Inflammatory macrophage treated with lipopolysaccharide for 4 hours (primary cell): ENCODE results near the gene LNX1.

ENCODE experiments used
- DNase-seq: peaks from one replicate; pipeline ENCODE4 v3.0.0-alpha.2; 2020

Gene LNX1

GRCh38 chr4:53531585-53532224, 59.6 kb downstream of the LNX1 start:
- DNase-seq: no peak

DNA sequence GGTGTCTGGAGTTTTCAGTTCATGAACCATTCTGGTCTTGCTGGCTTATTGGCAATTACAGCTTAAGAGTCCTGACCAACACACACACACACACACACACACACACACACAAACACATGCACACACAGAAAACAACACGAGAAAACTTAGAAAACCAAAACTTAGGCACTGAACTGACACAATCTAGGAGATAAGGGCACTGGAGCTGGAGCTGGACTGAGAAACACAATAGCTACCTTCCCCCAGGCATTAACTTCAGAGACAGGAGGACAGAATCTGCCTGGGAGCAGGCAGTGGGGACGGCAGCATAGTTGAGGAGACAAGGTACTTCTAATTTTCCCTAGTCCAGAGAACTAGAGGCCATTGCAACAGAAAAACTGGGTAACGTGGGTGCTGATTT, 62.3 kb downstream of the LNX1 start:
- no peak for DNase-seq

GRCh38 chr4:53527930-53528329, 63.4 kb downstream of the LNX1 start:
- no peak for DNase-seq

- no peak for DNase-seq
Measured at GRCh38 chr4:53527326-53527725, 64.0 kb downstream of the LNX1 start.

- no peak for DNase-seq
Measured at GRCh38 chr4:53522334-53522733, 69.0 kb downstream of the LNX1 start.

- DNase-seq: no peak
Measured at GRCh38 chr4:53520116-53520515, 71.2 kb downstream of the LNX1 start.

DNA sequence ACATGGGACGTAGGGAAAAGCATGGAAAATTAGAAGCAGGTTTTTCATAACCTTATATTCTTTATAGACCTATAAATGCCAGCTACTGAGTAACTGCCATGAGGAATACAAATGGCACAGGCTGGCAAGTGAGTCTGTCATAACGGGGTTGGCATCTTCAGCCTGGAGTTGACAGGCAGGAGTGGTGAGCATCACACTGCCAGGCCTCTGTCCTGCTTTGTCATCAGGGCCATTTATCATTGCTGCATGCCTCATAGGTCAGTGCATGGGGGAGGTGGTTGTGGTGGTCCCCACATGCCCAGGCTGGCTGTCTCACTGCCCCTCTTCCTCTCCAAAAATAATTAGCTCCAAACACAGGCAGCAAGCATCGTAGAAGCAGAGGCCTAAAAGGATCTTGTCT, 72.5 kb downstream of the LNX1 start:
- DNase-seq: no peak

DNA sequence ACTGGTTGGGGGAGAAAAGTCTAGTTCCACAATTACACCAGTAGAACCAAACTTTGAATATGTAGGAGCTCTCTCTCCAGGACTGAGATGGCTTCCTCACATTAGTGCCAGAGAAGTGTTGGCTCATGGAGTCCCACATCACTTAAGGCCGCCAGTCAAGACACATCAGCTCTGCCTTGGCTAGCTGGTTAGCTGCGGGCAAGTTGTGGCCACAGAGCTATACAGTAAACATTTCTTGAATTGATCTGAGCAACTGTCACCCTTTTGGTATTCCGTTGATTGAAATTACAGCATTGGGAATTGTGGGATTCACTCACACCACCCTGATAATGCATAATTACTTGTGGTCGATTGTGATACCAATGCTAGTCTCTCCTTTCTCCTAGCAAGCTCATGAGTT, 76.2 kb downstream of the LNX1 start:
- no peak for DNase-seq

DNA sequence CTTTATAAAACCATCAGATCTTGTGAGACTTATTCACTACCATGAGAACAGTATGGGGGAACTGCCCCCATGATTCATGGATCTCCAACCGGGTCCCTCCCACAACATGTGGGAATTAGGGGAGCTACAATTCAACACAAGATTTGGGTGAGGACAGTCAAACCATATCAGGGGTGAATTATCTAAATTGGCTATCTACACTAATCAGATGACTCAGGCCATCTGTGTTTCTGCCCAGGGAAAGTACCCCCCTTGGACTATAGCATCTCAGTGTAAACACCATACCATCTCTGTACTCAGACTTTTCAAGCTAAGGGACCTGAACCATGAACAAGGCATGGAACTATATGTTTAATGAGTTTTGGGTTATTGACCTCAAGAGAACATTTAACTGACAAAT, 76.8 kb downstream of the LNX1 start:
- DNase-seq: no peak

- no peak for DNase-seq
Measured at GRCh38 chr4:53512608-53513007, 78.7 kb downstream of the LNX1 start.

- DNase-seq: no peak
Measured at GRCh38 chr4:53511014-53511413, 80.3 kb downstream of the LNX1 start.

DNA sequence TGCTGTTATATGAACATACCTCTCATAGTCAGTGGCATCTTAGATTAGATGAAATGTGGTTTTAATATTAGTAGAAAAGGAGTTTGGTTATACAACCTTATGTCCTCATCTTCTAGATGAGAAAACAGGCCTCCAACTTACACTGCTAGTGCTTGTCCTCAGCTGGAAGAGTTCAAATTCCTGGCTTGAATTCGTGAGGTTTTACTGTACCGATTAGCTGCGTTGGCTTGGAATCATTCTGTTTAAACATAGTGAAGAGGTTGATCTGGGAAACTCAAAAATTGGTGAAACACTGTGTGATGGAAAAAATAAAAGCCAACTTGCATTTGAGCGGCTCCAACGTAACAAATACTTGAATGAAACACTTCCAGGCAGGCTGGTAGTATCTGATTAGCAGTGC, 81.0 kb downstream of the LNX1 start:
- no peak for DNase-seq

GRCh38 chr4:53508446-53508845, 82.8 kb downstream of the LNX1 start:
- DNase-seq: no peak

DNA sequence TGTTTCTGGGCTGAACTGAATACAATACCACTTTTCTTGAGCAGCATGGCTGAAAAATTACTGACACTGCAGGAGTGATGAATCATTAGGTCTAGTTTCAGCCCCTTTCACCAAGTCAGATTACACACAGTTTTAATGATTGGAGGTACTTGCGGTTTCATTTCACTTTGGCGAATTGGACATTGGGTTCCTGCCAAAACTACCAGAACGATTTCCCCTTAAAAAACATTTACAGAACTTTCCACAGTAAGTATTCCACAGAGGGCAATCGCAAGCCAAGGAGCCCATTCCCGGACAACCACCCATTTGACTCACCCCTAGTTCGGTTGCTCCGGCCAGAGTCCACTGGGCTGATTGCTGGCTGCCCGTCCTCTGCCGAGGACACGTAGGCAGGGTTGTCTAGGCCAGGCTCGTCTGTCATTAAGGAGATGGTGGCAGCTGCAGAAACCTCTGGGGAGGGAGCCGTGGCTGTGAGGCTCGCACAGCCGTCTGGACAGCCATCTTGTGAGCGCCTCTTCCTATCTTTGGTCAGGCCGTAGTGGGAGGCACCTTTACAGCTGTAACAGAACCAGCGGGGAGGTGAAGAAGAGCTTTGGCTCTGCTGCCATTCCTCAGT, 83.5 kb downstream of the LNX1 start:
- DNase-seq: no peak

GRCh38 chr4:53507058-53507457, 84.2 kb downstream of the LNX1 start:
- DNase-seq: no peak

- DNase-seq: no peak
Measured at GRCh38 chr4:53505947-53506346, 85.3 kb downstream of the LNX1 start.

DNA sequence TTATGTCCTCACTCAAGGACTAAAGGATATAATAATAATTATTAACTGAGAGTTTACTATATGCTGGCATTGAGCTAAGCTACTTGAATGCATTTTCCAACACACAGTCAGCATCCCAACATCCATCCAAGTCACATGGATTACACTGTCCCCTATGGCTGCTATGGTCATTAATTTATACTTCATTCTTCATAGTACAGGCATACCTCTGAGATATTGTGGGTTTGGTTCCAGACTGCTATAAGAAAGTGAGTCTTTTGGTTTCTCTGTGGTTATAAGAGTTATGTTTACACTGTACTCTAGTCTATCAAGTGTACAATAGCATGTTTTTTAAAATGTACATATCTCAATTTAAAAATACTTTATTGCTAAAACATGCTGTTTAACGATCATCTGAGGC, 89.2 kb downstream of the LNX1 start:
- no peak for DNase-seq

DNA sequence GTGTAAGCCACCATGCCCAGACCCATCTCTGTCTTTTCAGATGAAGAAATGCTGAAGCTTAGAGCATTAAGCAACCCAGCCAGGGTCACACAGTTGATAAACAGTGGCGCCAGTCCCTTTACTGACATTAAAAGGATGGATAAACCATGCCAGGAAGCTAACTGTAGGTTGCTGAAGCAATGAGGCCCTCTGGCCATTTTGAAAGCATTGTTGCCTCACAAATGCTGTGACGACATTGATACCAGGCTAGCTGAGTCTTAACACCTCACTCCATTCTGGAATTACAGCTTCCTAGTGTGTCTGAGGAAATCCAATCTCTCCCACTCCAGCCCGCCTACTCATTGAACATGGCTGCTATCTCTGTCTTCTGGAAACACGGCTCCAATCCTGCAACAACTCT, 89.7 kb downstream of the LNX1 start:
- no peak for DNase-seq

- DNase-seq: no peak
Measured at GRCh38 chr4:53500546-53500945, 90.7 kb downstream of the LNX1 start.

DNA sequence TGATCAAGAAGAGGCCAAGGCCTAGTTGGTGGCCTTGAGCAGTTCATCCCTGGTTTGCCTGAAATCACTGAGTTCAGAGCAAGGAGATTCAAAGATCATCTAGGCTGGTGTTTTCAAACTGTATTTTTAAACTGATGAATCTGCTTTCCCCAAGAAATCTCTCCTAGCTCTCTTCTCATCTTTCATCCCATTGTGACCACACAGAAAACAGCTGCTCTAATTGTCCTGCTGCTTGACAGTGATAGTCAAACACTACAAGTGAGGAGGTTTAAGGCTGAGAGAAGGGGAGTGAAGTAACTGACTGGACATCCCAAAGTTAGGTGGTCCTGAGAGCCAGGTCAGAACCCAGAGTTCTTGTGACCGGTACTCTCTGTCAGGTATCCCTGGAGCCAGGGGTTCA, 91.5 kb downstream of the LNX1 start:
- DNase-seq: no peak

GRCh38 chr4:53498706-53499105, 92.6 kb downstream of the LNX1 start:
- no peak for DNase-seq

GRCh38 chr4:53497487-53498244, 93.6 kb downstream of the LNX1 start:
- no peak for DNase-seq

GRCh38 chr4:53494851-53495250, 96.4 kb downstream of the LNX1 start:
- no peak for DNase-seq

DNA sequence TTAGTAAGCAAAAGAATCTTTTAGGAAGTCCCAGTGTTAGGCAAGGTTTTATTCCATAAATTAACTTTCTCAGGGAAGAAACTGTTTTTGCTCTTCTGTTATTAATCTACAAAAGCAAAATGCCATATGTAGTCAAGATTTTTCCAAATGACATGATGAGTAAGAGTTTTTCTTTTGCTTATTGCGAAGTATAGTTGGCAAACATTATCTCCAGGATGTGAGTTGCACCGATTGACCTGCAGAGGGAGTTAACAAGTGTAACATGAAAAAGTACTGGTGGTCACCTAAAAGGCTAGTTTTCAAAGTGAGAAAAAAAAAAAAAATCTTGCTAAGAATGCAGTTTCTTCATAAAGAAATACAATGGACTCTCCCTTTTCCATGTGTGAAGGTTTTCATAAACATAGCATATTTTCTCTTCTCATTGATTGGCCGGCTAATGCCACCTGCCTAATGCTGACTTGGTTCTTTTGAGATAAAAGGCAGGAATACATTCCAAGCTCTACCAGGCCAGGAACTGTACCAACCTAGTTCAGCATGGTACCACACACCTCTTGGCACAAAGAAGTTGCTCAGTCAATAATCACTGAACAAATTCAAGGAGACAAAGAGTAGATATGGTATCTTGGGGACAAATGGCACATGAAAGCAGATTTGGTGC, 100.2 kb downstream of the LNX1 start:
- DNase-seq: peak; percentile 46
